Activated CD4-positive, alpha-beta T cell treated with anti-CD3 and anti-CD28 coated beads for 36 hours (primary cell): ENCODE data around the gene PNP. TPM values are rescaled to one million over a fixed set of nuclear protein-coding genes. Genes with fewer than 3 reads are reported as not detected.
"Not testable (repeated sequence)": the region's sequence is repeated elsewhere in the genome, so short reads cannot be mapped to it uniquely, and the experiment has no call there.

ENCODE experiments used
- ATAC-seq: fragments of 200-7000 bp; cut with Tn5 transposase; one replicate; pipeline ENCODE4 v1.10.0; 2021; ENCODE audit warnings: mild to moderate bottlenecking, moderate library complexity
- CTCF ChIA-PET: fragments of 350-600 bp; sonication (Branson Sonifier 250); formaldehyde crosslinking; loops from one replicate; lab custom pipeline; 2021; ENCODE audit warnings: antibody characterized with exemption; lab: Charles Lee
- POLR2A ChIA-PET: fragments of 350-600 bp; sonication (Branson Sonifier 250); formaldehyde crosslinking; loops from one replicate; lab custom pipeline; 2021; ENCODE audit warnings: antibody characterized with exemption, inconsistent platforms; lab: Charles Lee
- DNase-seq: peaks from one replicate; pipeline ENCODE4 v3.0.0-alpha.2; 2020
- H3K27ac Mint-ChIP-seq: one replicate; pipeline ENCODE4 v1.8.0; 2021; ENCODE audit warnings: mixed read lengths
- H3K27me3 Mint-ChIP-seq: one replicate; pipeline ENCODE4 v1.8.0; 2021; ENCODE audit warnings: mixed read lengths
- H3K36me3 Mint-ChIP-seq: one replicate; pipeline ENCODE4 v1.8.0; 2021; ENCODE audit warnings: low read depth, mixed read lengths
- H3K4me1 Mint-ChIP-seq: one replicate; pipeline ENCODE4 v1.8.0; 2021; ENCODE audit warnings: mixed read lengths
- H3K4me3 Mint-ChIP-seq: one replicate; pipeline ENCODE4 v1.8.0; 2021; ENCODE audit warnings: mild to moderate bottlenecking, moderate library complexity, mixed read lengths
- H3K9me3 Mint-ChIP-seq: one replicate; pipeline ENCODE4 v1.8.0; 2021; ENCODE audit warnings: low read depth, mixed read lengths
- intact Hi-C, 2 experiments: fragments of 100-400 bp; cut with DNase I in 1 of 2; cut with micrococcal nuclease in 1 of 2; formaldehyde crosslinking; loops; one replicate each; pipeline versions ENCODE4 v1.14.2 to v1.15.1; 2022 to 2024; cut with DNase I, micrococcal nuclease
- total RNA-seq, 2 experiments: library from RNA; stranded (reverse); gene quantifications; one replicate each; pipeline ENCODE4 v1.2.3, GENCODE V29; 2021

Gene PNP
- total RNA-seq, 2 experiments from 2014 or later: 160 to 164 TPM

GRCh38 chr14:20490563-20490962 lies 21.4 kb downstream of the PNP start:
- POLR2A ChIA-PET: interaction anchor here (0.6 kb wide), 1 partner anchor 724 kb away, joined by 3 read pairs; no protein-coding TSS in a partner anchor
- peak overlapping the region; percentile 17 for H3K27ac Mint-ChIP-seq
- H3K9me3 Mint-ChIP-seq: no peaks in the 10 kb centered on the region
- H3K4me1 Mint-ChIP-seq: peaks cover 72% of the 10 kb centered on the region
- H3K36me3 Mint-ChIP-seq: no peaks in the 10 kb centered on the region
- no peaks in the 10 kb centered on the region for H3K27me3 Mint-ChIP-seq
- CTCF ChIA-PET: interaction anchor here (1.0 kb wide), 1 partner anchor 123 kb away, joined by 5 read pairs; no protein-coding TSS in a partner anchor
- ATAC-seq (no peak), DNase-seq (no peak)
- H3K4me3 Mint-ChIP-seq: no peak overlapping the region
- intact Hi-C loops: loop anchor here (2.0 to 5.0 kb wide), 3 partner anchors 14 to 192 kb away; partner anchors contain the start of gene RNASE4 (in 1 of the 2)

- H3K27ac Mint-ChIP-seq: no peak overlapping the region
These were observed 23.3 kb downstream of the PNP start for GRCh38 chr14:20492486-20492885.

GRCh38 chr14:20493634-20494033 lies 24.4 kb downstream of the PNP start:
- CTCF ChIA-PET: interaction anchor here (0.9 kb wide), 3 partner anchors 12 to 115 kb away, joined by 3 read pairs; no protein-coding TSS in a partner anchor
- Mint-ChIP-seq H3K9me3 (no peaks in the 10 kb centered on the region), H3K27me3 (no peaks in the 10 kb centered on the region), H3K36me3 (no peaks in the 10 kb centered on the region), H3K4me1 (peaks cover 61% of the 10 kb centered on the region), H3K4me3 (no peak overlapping the region), H3K27ac (peak overlapping the region; percentile 38)
- DNase-seq: no peak
- POLR2A ChIA-PET: no interaction called here
- intact Hi-C loops: loop anchor here (5.0 kb wide), 2 partner anchors 91 to 189 kb away; partner anchors contain the start of gene RNASE4 (in 1 of the 2)
- ATAC-seq: no peak

More at GRCh38 chr14:20492486-20492885, 23.3 kb downstream of the PNP start:
- POLR2A ChIA-PET: no interaction called here
- H3K4me3 Mint-ChIP-seq: no peak overlapping the region
- ATAC-seq: no peak
- H3K9me3 Mint-ChIP-seq: no peaks in the 10 kb centered on the region
- H3K36me3 Mint-ChIP-seq: no peaks in the 10 kb centered on the region
- H3K27me3 Mint-ChIP-seq: no peaks in the 10 kb centered on the region
- no peak for DNase-seq
- peaks cover 69% of the 10 kb centered on the region for H3K4me1 Mint-ChIP-seq
- CTCF ChIA-PET: interaction anchor here (0.9 kb wide), 1 partner anchor 97 kb away, joined by 3 read pairs; no protein-coding TSS in a partner anchor
- intact Hi-C loops: loop anchor here (5.0 kb wide), 2 partner anchors 90 to 190 kb away; partner anchors contain the start of gene RNASE4 (in 1 of the 2)

GRCh38 chr14:20494935-20495766 lies 25.9 kb downstream of the PNP start:
- no peak overlapping the region for H3K4me3 Mint-ChIP-seq
- ChIA-PET CTCF (interaction anchor here (1.3 kb wide), 1 partner anchor 8 kb away, joined by 4 read pairs; no protein-coding TSS in a partner anchor), POLR2A (no interaction called here)
- H3K36me3 Mint-ChIP-seq: no peaks in the 10 kb centered on the region
- DNase-seq: no peak
- H3K4me1 Mint-ChIP-seq: peaks cover 55% of the 10 kb centered on the region
- intact Hi-C loops: loop anchor here (5.0 kb wide), 2 partner anchors 93 to 187 kb away; partner anchors contain the start of gene RNASE4 (in 1 of the 2)
- no peaks in the 10 kb centered on the region for H3K9me3 Mint-ChIP-seq
- peak; percentile 73 for ATAC-seq
- H3K27me3 Mint-ChIP-seq: no peaks in the 10 kb centered on the region
- peak overlapping the region; percentile 64 for H3K27ac Mint-ChIP-seq

GRCh38 chr14:20498622-20499021 lies 29.4 kb downstream of the PNP start:
- Mint-ChIP-seq H3K4me3 (no peak overlapping the region), H3K27ac (peak overlapping the region; percentile 18), H3K27me3 (no peaks in the 10 kb centered on the region), H3K9me3 (no peaks in the 10 kb centered on the region), H3K4me1 (peaks cover 30% of the 10 kb centered on the region), H3K36me3 (no peaks in the 10 kb centered on the region)
- no peak for ATAC-seq
- DNase-seq: no peak
- CTCF ChIA-PET: interaction anchor here (0.9 kb wide), 1 partner anchor 25 kb away, joined by 3 read pairs; no protein-coding TSS in a partner anchor
- intact Hi-C loops: no loop called here
- POLR2A ChIA-PET: no interaction called here

GRCh38 chr14:20499108-20499507 lies 29.9 kb downstream of the PNP start:
- peak; percentile 53 for ATAC-seq
- DNase-seq: peak; percentile 22

GRCh38 chr14:20499881-20500280 lies 30.7 kb downstream of the PNP start:
- no peak for DNase-seq
- ChIA-PET POLR2A (interaction anchor here (0.6 kb wide), 1 partner anchor 18 kb away, joined by 3 read pairs; no protein-coding TSS in a partner anchor), CTCF (interaction anchor here (0.6 to 1.0 kb wide), 2 partner anchors 25 to 399 kb away, joined by 3 to 4 read pairs; no protein-coding TSS in a partner anchor)
- Mint-ChIP-seq H3K4me3 (no peak overlapping the region), H3K27me3 (no peaks in the 10 kb centered on the region), H3K27ac (no peak overlapping the region), H3K36me3 (no peaks in the 10 kb centered on the region), H3K9me3 (no peaks in the 10 kb centered on the region), H3K4me1 (peaks cover 27% of the 10 kb centered on the region)
- ATAC-seq: no peak
- intact Hi-C loops: no loop called here

More at GRCh38 chr14:20499108-20499507, 29.9 kb downstream of the PNP start:
- Mint-ChIP-seq H3K27me3 (no peaks in the 10 kb centered on the region), H3K27ac (no peak overlapping the region), H3K36me3 (no peaks in the 10 kb centered on the region), H3K4me1 (peaks cover 30% of the 10 kb centered on the region), H3K4me3 (no peak overlapping the region), H3K9me3 (no peaks in the 10 kb centered on the region)
- intact Hi-C loops: no loop called here
- ChIA-PET CTCF (no interaction called here), POLR2A (interaction anchor here (0.6 kb wide), 1 partner anchor 14 kb away, joined by 6 read pairs; no protein-coding TSS in a partner anchor)

GRCh38 chr14:20501346-20501745 lies 32.1 kb downstream of the PNP start:
- no peaks in the 10 kb centered on the region for H3K27me3 Mint-ChIP-seq
- no peak overlapping the region for H3K4me3 Mint-ChIP-seq
- no peak for DNase-seq
- ATAC-seq: no peak
- H3K27ac Mint-ChIP-seq: no peak overlapping the region
- intact Hi-C loops: no loop called here
- no peaks in the 10 kb centered on the region for H3K36me3 Mint-ChIP-seq
- H3K9me3 Mint-ChIP-seq: no peaks in the 10 kb centered on the region
- ChIA-PET POLR2A (no interaction called here), CTCF (no interaction called here)
- peaks cover 13% of the 10 kb centered on the region for H3K4me1 Mint-ChIP-seq

GRCh38 chr14:20503898-20504297 lies 34.7 kb downstream of the PNP start:
- Mint-ChIP-seq H3K36me3 (no peaks in the 10 kb centered on the region), H3K9me3 (no peaks in the 10 kb centered on the region), H3K27me3 (no peaks in the 10 kb centered on the region), H3K4me1 (peaks cover 10% of the 10 kb centered on the region), H3K27ac (no peak overlapping the region), H3K4me3 (no peak overlapping the region)
- ATAC-seq: no peak
- ChIA-PET CTCF (no interaction called here), POLR2A (no interaction called here)
- intact Hi-C loops: no loop called here
- no peak for DNase-seq

GRCh38 chr14:20506276-20506675 lies 37.1 kb downstream of the PNP start:
- intact Hi-C loops, DNase-seq, ATAC-seq, H3K27me3 Mint-ChIP-seq, H3K4me1 Mint-ChIP-seq, H3K36me3 Mint-ChIP-seq, CTCF ChIA-PET, POLR2A ChIA-PET, H3K4me3 Mint-ChIP-seq, H3K27ac Mint-ChIP-seq, H3K9me3 Mint-ChIP-seq: not testable (repeated sequence)

- H3K36me3 Mint-ChIP-seq, H3K27me3 Mint-ChIP-seq, ATAC-seq, DNase-seq, H3K27ac Mint-ChIP-seq, H3K4me3 Mint-ChIP-seq, H3K4me1 Mint-ChIP-seq, H3K9me3 Mint-ChIP-seq, intact Hi-C loops, POLR2A ChIA-PET, CTCF ChIA-PET: not testable (repeated sequence)
These were observed 37.5 kb downstream of the PNP start for GRCh38 chr14:20506752-20507151.
